Measurements from ENCODE around the gene RPL18A.
A peak's percentile ranks its signal among the peaks of the same experiment; 100 is the strongest.

Gene RPL18A

GRCh38 chr19:17859533-17860330 lies at the start of gene RPL18A:
RPL18A (plus strand) TSS chr19:17859910; CDS start chr19:17859957, 47 bp downstream.
- DNase-seq (ENCODE audit: low spot score), result peak; percentile 97

- DNase-seq (ENCODE audit: low spot score), result no peak
Observed at GRCh38 chr19:17811103-17811502, 48.6 kb upstream of the RPL18A start.

- no peak for DNase-seq (ENCODE audit: low spot score)
Observed at GRCh38 chr19:17811681-17812080, 48.0 kb upstream of the RPL18A start.

DNA sequence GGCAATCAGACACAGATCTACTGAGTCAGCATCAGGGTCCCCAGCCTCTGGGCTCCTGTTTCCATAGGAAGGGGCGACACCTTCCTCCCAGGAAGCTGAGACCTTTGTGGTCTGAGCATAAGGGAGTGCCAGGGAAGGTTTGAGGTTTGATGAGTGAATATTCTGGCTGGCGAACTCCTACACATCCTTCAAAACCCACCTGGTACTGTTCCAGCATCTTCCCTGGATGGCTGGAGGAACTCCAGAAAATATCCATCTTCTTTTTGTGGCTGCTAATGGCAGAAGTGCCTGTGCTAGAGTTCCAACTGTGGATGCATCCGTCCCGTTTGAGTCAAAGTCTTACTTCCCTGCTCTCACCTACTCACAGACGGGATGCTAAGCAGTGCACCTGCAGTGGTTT lies 47.6 kb upstream of the RPL18A start:
- DNase-seq (ENCODE audit: low spot score), result no peak

DNA sequence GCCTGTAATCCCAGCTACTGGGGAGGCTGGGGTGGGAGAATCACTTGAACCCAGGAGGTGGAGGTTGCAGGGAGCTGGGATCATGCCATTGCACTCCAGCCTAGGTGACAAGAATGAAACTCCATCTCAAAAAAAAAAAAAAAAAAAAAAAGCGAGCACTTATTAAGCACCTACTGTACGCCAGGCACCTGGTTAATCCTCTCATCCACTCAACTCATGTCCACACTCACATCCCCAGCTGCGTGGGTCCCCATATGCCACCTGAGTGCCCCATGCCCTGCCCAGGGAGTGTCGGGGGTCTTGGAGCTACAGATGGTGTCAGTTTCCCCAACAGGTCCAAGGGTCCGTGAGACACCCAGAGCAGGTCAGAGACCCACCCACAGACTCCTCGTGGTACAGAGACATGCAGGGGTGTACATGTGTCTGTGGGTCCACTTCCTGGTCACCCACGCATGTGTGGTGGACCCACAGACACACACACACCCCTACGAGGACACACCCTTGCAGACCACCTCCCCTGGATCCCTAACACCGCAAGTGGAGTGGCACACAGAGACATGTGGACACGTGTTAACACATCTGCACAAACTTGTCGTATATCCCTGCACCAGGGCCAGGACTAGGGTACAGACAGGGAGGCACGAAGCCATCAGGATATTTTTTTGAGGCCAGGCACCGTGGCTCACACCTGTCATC lies 41.9 kb upstream of the RPL18A start:
- no peak for DNase-seq (ENCODE audit: low spot score)

DNA sequence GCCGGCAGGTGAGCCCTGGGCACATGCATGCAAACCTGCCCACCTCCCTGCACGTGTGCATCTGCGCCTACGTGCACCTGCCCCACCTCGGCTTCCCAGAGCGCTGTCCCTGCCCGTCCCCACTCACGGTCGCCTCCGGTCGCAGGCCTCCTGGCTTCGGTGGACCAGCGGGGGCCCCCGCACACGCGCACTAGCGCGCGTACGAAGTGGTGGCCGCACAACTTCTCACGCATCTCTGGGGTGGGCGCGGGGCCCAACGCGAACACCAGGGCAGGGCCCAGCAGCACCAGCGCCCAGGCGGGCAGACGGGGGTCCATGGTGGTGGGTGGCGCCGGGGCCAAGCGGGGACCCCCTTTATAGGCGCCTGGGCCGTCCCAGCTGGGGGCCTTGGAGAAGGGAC lies 38.5 kb upstream of the RPL18A start, which contains the start of gene INSL3:
Gene INSL3 (minus strand): TSS at position 330 of the 400 bp plus-strand sequence. CDS start 13 bp downstream, at position 317.
- no peak for DNase-seq (ENCODE audit: low spot score)

DNA sequence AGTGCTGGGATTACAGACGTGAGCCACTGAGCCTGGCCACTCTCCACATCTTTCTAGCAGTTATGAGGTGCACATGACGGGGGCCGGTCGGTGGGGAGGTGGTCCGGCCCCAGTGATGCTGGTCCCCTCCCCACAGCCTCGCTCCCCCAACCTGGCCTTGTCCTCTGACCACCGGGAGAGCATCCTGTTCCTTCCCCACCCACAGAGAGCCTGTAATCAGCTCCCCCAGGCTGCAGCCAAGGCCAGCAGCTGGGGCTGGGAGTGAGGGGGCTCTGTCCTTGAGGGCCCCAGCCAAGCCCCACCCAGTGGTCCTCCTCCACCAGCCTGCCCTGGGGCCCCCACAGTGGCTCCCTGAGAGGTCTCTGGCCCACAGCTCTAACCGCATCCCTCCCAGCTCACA lies 35.4 kb upstream of the RPL18A start:
- no peak for DNase-seq (ENCODE audit: low spot score)

- DNase-seq (ENCODE audit: low spot score), result no peak
Observed at GRCh38 chr19:17826508-17827056, 33.1 kb upstream of the RPL18A start.

DNA sequence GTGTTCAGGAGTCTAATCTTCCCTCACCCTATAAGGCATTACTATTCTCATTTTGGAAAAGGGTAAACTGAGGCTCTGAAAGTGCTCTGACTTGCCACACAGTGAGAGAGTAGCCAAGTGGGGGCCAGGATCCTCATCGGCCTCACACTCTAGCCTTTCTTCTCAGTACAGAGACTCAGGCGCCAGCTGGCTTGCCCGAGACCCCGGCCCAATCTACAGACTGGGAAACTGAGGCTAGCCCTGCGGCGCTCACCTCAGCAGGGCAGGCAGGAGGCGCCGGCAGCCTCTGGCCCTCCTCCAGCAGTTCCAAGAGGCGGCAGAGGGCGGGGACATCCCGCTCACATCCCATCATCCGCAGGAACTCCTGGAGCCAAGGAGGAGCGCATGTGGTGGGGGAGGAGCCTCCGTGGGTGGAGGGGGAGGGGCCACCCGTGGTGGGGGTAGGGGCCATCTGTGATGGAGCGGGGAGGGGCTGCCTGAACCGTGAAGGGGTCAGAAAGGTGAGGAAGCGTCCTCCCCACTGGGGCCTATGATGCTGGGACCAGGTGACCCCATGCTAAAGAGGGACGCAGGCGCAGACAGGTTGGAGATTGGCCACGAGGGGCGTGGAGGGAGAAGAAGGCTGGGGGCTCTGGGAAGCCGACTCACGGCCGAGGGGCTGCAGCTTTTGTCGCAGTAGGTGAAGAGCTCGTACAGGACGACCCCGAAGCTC lies 29.7 kb upstream of the RPL18A start:
- peak; percentile 81 for DNase-seq (ENCODE audit: low spot score)

DNA sequence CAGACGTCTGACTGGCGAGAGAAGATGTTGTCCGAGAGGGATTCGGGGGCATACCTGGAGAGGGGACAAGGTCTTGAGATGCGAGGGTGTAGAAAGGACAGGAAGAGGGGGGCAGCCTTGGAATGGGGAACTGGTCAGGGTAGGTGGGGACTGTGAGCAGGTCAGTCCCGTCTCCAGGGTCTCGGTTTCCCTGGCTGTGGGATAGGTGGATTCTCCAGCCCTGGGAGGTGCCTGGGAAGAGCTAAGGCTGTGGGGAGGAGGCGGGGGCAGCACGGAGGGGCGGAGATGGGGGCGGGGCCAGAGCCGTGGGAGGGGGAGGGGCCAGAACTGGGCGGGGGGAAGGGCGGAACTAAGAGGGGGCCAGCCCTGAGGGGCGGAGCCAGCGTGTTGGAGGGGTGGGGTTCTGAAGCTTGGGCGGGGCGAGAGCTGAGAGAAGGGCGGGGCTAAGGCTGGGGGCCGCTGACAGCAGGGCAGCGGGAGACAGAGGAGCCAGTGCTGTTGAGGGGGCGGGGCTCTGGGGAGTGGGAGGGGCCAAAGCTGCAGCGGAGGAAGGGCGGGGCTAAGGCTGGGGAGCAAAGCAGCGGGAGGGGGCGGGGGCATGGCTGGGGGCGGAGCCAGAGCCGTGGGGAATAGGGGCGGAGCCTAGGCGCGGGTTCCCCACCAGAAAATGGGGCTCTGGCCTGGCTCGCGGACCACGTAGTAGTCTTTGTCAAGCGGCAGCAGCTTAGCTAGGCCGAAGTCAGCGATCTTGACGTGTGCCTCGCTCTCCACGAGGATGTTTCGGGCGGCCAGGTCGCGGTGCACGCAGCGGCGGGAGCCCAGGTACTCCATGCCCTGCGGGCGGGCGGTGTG lies 28.9 kb upstream of the RPL18A start:
- DNase-seq (ENCODE audit: low spot score), result peak; percentile 99

DNA sequence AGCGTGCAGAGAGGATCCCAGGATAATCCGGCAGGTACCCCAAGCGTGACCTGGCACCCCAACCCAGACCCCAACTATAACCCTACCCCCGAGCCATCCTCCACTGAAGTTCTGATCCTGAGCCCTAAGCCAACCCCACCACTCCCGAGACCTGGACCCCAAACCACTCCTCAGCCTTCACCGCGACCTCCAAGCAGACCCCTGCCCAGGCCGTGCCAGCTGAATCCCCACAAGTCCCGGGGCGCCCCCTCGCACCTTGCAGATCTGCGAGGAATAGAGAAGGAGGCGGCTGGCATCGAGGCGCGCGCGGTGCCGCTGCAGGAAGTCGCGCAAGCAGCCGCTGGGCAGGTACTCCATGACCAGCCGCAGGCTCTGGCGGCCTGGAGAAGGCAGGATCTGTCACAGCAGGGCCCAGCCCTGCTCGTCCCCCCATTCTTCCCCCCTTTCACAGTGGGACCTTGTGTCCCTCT lies 28.3 kb upstream of the RPL18A start:
- DNase-seq (ENCODE audit: low spot score), result no peak

DNA sequence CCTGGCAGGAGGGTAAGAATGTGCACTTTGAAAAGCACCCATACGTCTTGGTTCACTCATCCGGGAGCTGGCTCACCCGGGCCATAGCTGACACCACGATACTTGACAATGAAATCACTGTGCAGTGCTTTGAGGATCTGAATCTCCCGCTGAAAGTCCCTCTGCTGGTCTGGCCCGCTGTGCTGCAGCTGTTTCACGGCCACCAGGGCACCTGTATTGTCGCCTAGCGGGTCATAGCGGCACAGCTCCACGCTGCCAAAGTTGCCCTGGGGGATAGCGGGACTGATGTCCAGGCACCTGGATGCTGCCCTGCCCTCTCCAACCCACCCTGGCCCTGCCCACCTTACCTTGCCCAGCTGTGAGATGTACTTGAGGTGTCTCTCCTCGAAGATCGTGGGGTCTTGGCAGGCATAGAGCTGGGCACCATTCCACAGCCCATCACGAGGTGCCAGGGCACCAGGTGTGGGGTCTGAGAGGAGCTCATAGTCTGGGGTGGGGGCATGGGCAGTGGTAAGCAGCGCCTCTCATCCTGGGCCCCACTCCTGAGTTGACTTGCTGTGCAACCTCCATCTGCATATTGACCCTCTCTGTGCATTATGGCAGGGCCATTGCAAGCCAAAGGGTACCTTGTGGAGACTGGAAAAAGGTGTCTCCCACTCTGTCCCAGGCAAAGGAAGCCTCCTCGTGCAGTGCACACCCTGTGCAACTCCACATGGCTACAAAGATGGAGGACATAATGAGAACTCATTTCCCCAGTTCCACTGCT lies 27.1 kb upstream of the RPL18A start:
- no peak for DNase-seq (ENCODE audit: low spot score)

GRCh38 chr19:17834350-17835181 lies 25.1 kb upstream of the RPL18A start:
- no peak for DNase-seq (ENCODE audit: low spot score)

- DNase-seq (ENCODE audit: low spot score), result peak; percentile 53
Observed at GRCh38 chr19:17835182-17836006, 24.3 kb upstream of the RPL18A start.

DNA sequence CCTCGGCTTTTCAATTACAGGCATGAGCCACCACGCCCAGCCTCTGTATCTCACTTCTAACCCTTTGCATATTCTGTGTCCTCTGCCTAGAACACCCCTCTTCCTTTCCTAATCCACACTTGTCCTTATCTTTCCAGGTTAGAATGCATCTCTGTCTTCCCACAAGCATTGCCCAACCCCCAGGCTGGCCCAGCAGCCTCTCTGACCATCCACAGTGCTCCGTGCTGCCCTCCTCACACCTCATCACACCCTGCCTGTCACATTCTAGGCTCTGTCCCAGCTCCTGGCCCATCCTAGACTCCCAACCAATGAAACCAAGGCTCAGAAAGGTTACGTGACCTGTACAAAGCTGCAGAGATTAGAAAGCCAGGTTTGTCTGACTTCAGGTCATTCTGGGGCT lies 23.2 kb upstream of the RPL18A start:
- no peak for DNase-seq (ENCODE audit: low spot score)

DNA sequence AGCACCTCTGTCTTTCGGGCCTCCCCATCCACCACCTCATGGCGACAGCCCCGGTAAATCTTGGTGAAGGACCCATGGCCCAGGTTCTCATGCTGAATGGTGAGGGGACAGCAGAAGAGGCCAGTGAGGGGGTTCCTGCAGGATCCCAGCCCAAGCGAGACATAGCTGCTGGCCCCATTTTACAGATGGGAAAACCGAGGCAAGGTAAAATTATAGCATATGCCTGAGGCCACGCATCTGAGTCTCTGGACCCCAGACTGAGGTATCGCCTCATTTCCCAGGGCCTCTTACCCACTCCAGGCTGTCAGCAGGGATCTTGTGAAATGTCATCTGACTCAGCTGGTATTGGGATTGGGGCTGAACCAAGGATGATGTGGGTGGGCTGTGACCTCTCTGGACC lies 21.7 kb upstream of the RPL18A start:
- DNase-seq (ENCODE audit: low spot score), result no peak

- no peak for DNase-seq (ENCODE audit: low spot score)
Observed at GRCh38 chr19:17840019-17840418, 19.7 kb upstream of the RPL18A start.

DNA sequence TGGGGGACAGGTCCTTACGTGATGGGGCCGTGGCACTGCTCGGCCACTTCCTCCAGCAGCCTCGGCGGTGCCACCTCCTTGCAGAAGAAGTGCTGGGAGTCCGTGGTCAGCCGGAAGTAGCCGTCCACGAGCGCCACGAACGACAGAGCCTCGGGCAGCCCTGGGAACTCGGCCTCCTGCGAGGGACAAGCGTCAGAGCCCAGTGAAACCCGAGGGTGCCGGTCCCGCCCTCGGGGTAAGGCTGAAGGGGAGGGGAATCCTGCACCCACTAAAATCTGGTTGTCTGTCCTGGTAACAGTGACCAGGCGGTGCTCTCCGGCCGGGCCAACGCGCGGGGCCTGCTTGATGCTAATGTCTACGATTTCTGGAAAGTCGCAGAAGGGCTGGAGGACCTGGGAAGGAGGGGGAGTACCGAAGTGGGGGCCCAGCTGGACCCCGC lies 18.3 kb upstream of the RPL18A start:
- no peak for DNase-seq (ENCODE audit: low spot score)

All from COLO829 (cell line).